HFFc6 (cell line): ENCODE results near the gene FGF18. TPM values are rescaled to one million over a fixed set of nuclear protein-coding genes. Genes with fewer than 3 reads are reported as not detected.
"Not testable (repeated sequence)": the region's sequence is repeated elsewhere in the genome, so short reads cannot be mapped to it uniquely, and the experiment has no call there.

ENCODE experiments used
- DNase-seq: peaks from one replicate; pipeline ENCODE4 v3.0.0-alpha.2; 2018
- H3K27ac Mint-ChIP-seq: 2 replicates; pipeline ENCODE4 v1.8.0; 2020; ENCODE audit warnings: mild to moderate bottlenecking, mixed read lengths
- H3K27me3 Mint-ChIP-seq: 2 replicates; pipeline ENCODE4 v1.8.0; 2021; ENCODE audit warnings: mild to moderate bottlenecking, moderate library complexity, mixed read lengths; ENCODE audit not compliant: insufficient read depth
- H3K36me3 Mint-ChIP-seq: 2 replicates; pipeline ENCODE4 v1.8.0; 2021; ENCODE audit warnings: low read depth, mixed read lengths
- H3K4me1 Mint-ChIP-seq: 2 replicates; pipeline ENCODE4 v1.8.0; 2020; ENCODE audit warnings: low read depth, mixed read lengths
- H3K4me3 Mint-ChIP-seq: 2 replicates; pipeline ENCODE4 v1.8.0; 2020; ENCODE audit warnings: mild to moderate bottlenecking, moderate library complexity, mixed read lengths
- H3K9me3 Mint-ChIP-seq: 2 replicates; pipeline ENCODE4 v1.8.0; 2020; ENCODE audit warnings: mild to moderate bottlenecking, mixed read lengths
- total RNA-seq, 6 experiments: library from RNA; stranded (reverse); fragmentation: NEBNext Ultra II Directional; extraction: Animal tissue kit (Norgen Biotek cat#: 25700); gene quantifications; 2 replicates in 1 of 6; 3 replicates in 5 of 6; pipeline ENCODE4 v1.2.3, GENCODE V29; 2021
- TF ChIP-seq, protein P1 (sequence below): fragments of 200-600 bp; sonication (generic); IDR thresholded peaks from 2 replicates; pipeline ENCODE4 v1.5.0; 2021; ENCODE audit warnings: antibody characterized with exemption, mild to moderate bottlenecking

FGF18 gene
- total RNA-seq, 6 experiments from 2014 or later = 0.16 to 0.17 TPM; not detected in 4

- peaks cover 2% of the 10 kb centered on the region for H3K27me3 Mint-ChIP-seq
Observed at GRCh38 chr5:171397599-171397998, 21.8 kb upstream of the FGF18 start.

DNA sequence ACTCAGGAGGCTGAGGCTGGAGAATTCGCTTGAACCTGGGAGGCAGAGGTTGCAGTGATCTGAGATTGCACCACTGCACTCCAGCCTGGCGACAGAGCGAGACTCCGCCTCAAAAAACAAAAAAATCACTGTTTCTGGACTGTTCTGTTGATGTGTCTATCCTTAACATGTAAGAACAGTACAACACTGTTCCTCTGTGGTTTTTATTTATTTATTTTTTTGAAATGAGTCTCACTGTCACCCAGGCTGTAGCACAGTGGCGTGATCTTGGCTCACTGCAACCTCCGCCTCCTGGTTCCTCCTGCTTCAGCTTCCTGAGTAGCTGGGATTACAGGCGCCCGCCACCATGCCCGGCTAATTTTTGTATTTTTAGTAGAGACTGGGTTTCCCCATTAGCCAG is 20.8 kb upstream of the FGF18 start:
- DNase-seq, H3K9me3 Mint-ChIP-seq, H3K27me3 Mint-ChIP-seq: not testable (repeated sequence)
- H3K36me3 Mint-ChIP-seq = peaks cover 53% of the 10 kb centered on the region
- peak overlapping the region; percentile 69 for H3K27ac Mint-ChIP-seq
- H3K4me3 Mint-ChIP-seq = 0 out of 2 replicates have a peak overlapping the region, but pooled peaks have one; percentile 20
- H3K4me1 Mint-ChIP-seq = peaks cover 43% of the 10 kb centered on the region

More at GRCh38 chr5:171397599-171397998, 21.8 kb upstream of the FGF18 start:
- Mint-ChIP-seq H3K9me3 (no peaks in the 10 kb centered on the region), H3K36me3 (peaks cover 63% of the 10 kb centered on the region), H3K4me1 (peaks cover 54% of the 10 kb centered on the region), H3K27ac (peak overlapping the region; percentile 36), H3K4me3 (no peak overlapping the region)
- TF ChIP-seq, protein P1, sequence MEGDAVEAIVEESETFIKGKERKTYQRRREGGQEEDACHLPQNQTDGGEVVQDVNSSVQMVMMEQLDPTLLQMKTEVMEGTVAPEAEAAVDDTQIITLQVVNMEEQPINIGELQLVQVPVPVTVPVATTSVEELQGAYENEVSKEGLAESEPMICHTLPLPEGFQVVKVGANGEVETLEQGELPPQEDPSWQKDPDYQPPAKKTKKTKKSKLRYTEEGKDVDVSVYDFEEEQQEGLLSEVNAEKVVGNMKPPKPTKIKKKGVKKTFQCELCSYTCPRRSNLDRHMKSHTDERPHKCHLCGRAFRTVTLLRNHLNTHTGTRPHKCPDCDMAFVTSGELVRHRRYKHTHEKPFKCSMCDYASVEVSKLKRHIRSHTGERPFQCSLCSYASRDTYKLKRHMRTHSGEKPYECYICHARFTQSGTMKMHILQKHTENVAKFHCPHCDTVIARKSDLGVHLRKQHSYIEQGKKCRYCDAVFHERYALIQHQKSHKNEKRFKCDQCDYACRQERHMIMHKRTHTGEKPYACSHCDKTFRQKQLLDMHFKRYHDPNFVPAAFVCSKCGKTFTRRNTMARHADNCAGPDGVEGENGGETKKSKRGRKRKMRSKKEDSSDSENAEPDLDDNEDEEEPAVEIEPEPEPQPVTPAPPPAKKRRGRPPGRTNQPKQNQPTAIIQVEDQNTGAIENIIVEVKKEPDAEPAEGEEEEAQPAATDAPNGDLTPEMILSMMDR = no peak
- DNase-seq = no peak

- Mint-ChIP-seq H3K36me3 (peaks cover 54% of the 10 kb centered on the region), H3K4me3 (no peak overlapping the region), H3K4me1 (peaks cover 43% of the 10 kb centered on the region), H3K27me3 (peaks cover 6% of the 10 kb centered on the region), H3K9me3 (no peaks in the 10 kb centered on the region), H3K27ac (peak overlapping the region; percentile 24)
- DNase-seq = no peak
- TF ChIP-seq, protein P1 = no peak
Observed at GRCh38 chr5:171400169-171400568, 19.3 kb upstream of the FGF18 start.

- Mint-ChIP-seq H3K27ac (peak overlapping the region; percentile 54), H3K36me3 (peaks cover 60% of the 10 kb centered on the region), H3K4me1 (peaks cover 49% of the 10 kb centered on the region), H3K27me3 (peaks cover 8% of the 10 kb centered on the region), H3K9me3 (no peaks in the 10 kb centered on the region), H3K4me3 (peak overlapping the region; percentile 11; the same call in 1 of the 2 replicates)
- TF ChIP-seq, protein P1 = no peak
- DNase-seq = no peak
Observed at GRCh38 chr5:171401167-171401947, 18.1 kb upstream of the FGF18 start.

GRCh38 chr5:171402751-171403150 is 16.7 kb upstream of the FGF18 start:
- H3K4me3 Mint-ChIP-seq, H3K9me3 Mint-ChIP-seq, DNase-seq, H3K27me3 Mint-ChIP-seq, H3K27ac Mint-ChIP-seq: not testable (repeated sequence)
- Mint-ChIP-seq H3K36me3 (peaks cover 60% of the 10 kb centered on the region), H3K4me1 (peaks cover 52% of the 10 kb centered on the region)

DNA sequence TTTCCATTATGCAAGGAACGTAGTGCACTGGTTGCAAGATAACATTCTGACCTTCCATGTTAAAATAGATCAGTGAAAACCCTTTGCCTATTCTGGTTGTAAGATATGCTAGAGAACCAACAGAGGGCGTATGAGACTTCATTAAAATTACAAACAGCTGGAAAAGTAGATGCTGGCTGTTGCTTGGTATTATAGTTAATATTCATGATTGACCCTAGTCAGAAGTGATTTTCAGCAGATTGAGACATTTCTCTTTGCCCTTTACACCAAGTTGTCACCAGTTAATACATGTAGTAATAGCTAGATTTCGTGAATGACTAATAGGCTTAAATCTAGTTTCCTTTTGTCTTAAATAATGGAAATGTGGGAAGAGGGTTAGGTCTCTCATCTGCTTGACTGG is 13.8 kb upstream of the FGF18 start:
- peaks cover 9% of the 10 kb centered on the region for H3K27me3 Mint-ChIP-seq
- TF ChIP-seq, protein P1 = peak; percentile 73
- peaks cover 63% of the 10 kb centered on the region for H3K36me3 Mint-ChIP-seq
- H3K4me1 Mint-ChIP-seq = peaks cover 59% of the 10 kb centered on the region
- peak; percentile 36 for DNase-seq
- peak overlapping the region; percentile 27; the same call in 1 of the 2 replicates for H3K4me3 Mint-ChIP-seq
- no peaks in the 10 kb centered on the region for H3K9me3 Mint-ChIP-seq
- peak overlapping the region; percentile 67 for H3K27ac Mint-ChIP-seq
